Inflammatory macrophage (primary cell): Measurements from ENCODE around the gene CES4A.
"Not testable (repeated sequence)": the region's sequence is repeated elsewhere in the genome, so short reads cannot be mapped to it uniquely, and the experiment has no call there.

Experiments used
- DNase-seq, 2 donors: peaks; one replicate each; pipeline ENCODE4 v3.0.0-alpha.2; 2020 to 2022

CES4A gene

DNA sequence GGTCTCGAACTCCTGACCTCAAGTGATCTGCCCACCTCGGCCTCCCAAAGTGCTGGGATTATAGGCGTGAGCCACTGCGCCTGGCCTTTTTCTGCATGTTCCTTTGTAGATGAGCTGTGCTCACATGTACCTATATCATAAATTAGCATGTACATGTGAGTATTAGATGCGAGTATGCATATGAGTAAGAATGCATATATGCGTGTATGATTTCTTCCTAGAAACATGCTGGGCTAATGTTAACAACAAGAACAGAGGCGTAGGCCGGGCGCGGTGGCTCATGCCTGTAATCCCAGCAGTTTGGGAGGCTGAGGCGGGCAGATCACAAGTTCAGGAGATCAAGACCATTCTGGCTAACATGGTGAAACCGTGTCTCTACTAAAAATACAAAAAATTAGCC is 5.2 kb downstream of the CES4A start:
- not testable (repeated sequence) for DNase-seq

DNA sequence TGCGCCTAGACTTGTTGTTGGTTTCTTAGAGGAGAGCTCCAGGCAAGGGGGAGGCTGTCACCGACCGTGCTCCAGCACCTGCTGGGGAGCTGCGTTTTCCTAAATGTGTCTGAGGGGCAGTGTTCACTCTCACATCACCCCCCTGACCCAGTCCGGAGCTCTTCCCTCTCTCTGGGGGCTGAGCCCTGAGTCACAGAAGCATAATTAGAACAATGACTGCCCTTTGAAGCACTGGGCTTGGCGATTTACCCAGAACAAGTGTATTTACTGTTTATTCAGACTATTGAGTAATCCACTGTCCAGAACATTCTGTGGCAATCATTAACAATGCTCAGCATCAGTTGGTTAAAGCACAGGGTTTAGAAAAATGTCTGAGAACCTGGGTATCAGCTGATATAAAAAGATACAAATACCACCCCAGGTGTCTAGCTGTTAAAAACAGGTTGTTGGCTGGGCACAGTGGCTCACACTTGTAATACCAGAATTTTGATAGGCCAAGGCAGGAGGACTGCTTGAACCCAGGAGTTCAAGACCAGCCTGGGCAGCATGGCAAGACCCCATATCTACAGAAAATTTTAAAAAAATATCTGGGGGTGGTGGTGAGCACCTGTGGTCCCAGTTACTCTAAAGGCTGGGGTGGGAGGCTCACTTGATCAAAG is 8.1 kb downstream of the CES4A start:
- DNase-seq, result no peak

GRCh38 chr16:66996983-66997358 is 8.6 kb downstream of the CES4A start:
- no peak for DNase-seq

GRCh38 chr16:67000384-67001351 is 12.3 kb downstream of the CES4A start:
- DNase-seq, result peak; percentile 23 to 41

DNA sequence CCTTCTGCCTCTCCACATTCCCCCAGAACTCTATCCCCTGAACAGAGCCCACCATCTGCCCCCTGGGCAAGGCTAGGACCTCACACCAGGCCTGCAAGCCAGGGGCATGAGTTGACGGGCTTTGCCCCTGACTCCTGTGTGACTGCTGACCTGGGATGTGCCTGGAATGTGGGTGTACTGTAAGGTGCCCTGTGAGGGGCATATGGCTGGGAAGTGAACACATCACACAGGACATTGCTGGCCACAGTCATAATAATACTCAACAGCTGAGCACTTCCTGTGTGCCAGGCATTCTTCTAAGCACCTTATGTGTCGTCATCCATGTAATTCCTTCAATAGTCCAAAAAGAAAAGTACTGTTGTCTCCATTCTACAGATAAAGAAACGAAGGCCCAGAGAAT is 13.3 kb downstream of the CES4A start:
- DNase-seq, result no peak

DNA sequence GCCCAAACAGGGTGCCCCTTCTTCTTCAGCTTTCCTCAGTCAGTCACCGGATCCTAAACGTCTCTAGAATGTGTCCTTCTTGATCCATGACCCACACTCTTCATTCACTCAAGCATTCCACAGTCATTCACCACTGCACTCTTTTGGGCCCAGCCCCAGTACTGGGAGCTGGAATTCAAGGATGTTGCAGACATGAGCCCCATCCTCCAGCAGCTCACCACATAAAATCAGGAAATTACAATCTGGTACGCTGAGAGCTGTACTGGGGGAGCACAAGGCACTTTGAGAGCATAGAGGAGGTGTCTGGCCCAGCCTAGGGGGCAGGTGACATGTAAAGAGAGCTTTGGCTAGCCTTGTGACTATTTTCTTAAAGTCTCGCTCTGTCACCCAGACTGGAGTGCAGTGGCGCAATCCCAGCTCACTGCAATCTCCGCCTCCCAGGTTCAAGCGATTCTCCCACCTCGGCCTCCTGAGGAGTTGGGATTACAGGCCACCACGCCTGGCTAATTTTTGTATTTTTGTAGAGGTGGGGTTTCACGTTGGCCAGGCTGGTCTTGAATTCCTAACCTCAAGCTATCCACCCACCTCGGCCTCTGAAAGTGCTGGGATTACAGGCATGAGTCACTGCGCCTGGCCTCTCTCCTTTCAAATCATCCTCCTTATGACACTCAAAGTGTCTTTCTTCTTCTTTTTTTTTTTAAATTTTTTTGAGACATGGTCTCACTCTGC is 18.7 kb downstream of the CES4A start:
- DNase-seq, result peak; percentile 62 to 69

- no peak for DNase-seq
These were observed 20.8 kb downstream of the CES4A start for GRCh38 chr16:67009158-67009557.

GRCh38 chr16:67011274-67011673 is 22.9 kb downstream of the CES4A start:
- no peak for DNase-seq

DNA sequence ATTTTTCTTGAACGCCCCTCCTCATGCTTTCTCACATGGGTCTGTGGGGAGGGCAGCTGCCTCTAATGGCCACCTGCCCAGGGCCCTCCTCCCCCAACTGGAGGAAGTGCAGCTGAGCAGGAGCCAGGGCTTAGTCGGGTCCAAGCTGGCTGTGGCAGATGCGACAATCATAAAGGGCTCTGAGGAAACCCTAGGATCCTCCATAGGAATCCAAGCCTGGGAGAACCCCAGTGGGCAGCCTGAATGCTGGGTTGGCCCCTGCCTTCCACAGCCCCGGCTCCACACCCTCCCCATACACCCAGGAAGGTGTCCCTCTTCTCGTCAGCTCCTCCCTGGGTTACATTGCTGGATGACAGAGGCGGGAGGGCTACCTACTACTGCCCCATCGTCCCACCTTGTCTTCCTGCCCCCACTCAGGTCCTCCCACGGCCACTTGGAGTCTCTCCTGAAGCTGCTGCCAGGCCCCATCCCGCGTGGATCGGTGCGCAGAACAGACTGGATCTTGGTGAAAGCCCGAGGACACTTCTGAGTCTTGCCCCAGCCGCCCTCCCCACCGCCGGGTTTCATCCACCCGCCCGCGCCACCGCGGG is 24.9 kb downstream of the CES4A start:
- DNase-seq, result no peak

- DNase-seq, result peak in 1 of 2 donors; percentile 43
These were observed 25.6 kb downstream of the CES4A start for GRCh38 chr16:67013823-67014633.

DNA sequence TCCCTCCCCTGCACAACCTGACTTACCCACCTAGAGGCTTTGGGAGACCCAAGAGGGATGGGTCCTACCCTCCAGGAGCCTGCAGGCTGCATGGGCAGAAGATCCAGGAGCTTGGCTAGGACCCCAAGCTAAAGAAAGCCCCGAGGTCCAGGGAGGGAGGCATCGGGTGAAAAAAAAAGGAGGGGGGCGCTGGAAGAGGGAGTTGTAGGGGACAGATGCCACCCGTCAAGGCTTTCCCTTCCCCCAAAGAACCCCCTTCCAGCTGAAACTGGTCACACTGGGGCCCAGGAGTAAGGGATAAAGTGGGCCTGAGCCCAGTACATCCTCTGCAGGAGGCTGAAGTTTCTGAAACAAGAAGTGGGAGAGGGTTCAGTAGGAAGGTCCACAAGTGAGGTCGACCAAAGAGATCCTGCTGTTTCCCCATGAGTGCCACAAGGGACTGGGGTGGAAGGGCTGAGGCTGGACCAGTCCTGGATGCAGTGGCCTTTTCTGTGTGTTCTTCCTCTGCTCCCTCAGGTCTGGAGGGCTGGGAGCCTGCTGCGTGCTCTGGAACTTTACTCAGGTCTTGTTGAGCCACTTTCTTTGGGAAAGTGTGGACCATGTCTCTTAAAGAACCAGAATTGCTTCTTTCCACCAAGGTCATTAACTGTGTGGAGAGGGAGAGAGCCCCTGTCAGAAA is 26.4 kb downstream of the CES4A start:
- DNase-seq, result no peak

GRCh38 chr16:67015313-67015731 is 26.9 kb downstream of the CES4A start:
- DNase-seq, result no peak

GRCh38 chr16:67016143-67016542 is 27.8 kb downstream of the CES4A start:
- DNase-seq, result no peak

GRCh38 chr16:67016681-67017420 is 28.5 kb downstream of the CES4A start:
- DNase-seq, result no peak

- no peak for DNase-seq
These were observed 29.0 kb downstream of the CES4A start for GRCh38 chr16:67017421-67017750.

GRCh38 chr16:67017810-67018488 is 29.6 kb downstream of the CES4A start:
- peak; percentile 64 to 76 for DNase-seq

DNA sequence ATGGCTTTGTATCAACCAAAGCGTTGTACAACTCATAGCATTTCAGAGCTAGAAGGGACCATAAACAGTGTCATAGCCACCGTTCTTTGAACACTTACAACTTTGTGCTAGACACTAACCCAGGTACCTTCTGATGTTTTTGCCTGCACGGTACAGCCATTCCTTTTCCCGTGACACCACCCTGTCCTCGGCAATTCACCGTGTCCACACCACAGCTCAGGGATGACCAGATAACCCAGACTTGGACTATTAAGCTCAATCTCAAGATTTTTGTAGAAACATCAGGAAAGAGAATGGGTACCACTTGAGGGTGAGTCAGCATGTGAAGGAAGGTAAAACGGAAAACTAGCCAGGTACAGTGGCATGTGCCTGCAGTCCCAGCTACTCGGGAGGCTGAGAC is 30.8 kb downstream of the CES4A start:
- no peak for DNase-seq

DNA sequence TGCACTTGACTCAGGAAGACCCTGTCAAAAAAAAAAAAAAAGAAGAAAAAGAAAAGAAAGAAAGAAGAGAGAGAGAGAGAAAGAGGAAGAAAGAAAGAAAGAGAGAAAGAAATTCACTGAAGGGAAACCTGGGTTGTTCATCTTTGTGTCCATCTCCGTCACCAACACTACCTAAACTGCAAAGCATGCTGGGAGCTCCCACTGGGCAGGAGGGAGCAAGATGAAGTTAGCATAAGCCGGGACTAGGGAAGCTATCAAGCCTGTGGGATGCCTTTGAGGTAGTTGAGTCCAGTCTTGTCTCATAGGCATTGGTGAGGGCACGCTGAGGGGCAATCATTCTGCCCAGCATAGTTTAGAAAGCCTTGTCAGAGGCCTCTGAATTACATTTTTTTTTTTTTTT is 32.9 kb downstream of the CES4A start:
- DNase-seq, result no peak

DNA sequence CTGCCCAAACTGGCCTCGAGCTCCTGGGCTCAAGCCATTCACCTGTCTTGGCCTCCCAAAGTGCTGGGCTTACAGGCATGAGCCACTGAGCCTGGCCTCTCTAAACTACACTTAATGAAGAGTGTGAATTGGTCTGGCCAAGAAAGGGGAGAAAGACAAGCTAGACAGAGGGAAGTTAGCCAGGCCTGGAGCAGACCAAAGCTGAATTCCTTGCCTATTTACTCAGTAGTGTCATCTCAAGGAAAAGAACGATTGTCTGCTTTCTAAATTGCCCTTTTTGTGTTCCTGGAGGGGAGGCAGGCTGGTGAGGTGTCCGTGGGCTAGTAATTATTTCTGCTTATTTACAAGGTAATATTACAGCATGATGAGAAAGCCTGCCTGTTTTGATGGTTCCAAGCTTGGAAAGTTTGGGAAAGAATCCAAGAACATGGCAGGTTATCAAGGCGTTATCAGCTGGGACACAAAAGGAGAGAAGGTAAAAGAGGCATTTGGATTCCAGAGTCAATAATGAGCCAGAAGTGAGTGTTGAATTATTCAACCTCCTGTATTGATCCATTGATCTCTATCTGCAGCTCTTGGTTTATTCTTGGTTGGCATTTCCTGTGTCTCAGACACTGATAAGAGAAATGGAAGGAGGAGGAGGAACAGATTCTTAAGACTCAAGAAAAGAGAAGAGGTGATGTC is 34.3 kb downstream of the CES4A start:
- no peak for DNase-seq

GRCh38 chr16:67023689-67024088 is 35.3 kb downstream of the CES4A start:
- no peak for DNase-seq
